HCT116 (cell line): ENCODE results near the gene GRHL1. TPM values are rescaled to one million over a fixed set of nuclear protein-coding genes. Genes with fewer than 3 reads are reported as not detected.

Experiments
- ATAC-seq: fragments of 200-7000 bp; cut with Tn5 transposase; 2 replicates; pipeline ENCODE4 v1.9.1; 2020; ENCODE audit warnings: mild to moderate bottlenecking, moderate library complexity
- BruUV-seq: library from RNA; stranded (reverse); fragments of 400-500 nt; replicated peaks from 2 replicates; lab custom pipeline; 2021; lab: Mats Ljungman, UMichigan
- CTCF ChIA-PET: fragments of 300-600 bp; sonication (Branson Sonifier 250); formaldehyde crosslinking; loops from one replicate; lab custom pipeline; 2021; ENCODE audit warnings: antibody characterized with exemption; lab: Charles Lee
- POLR2A ChIA-PET: fragments of 300-600, 350-600 bp; sonication (Branson Sonifier 250); formaldehyde crosslinking; loops from one replicate; lab custom pipeline; 2021; ENCODE audit warnings: antibody characterized with exemption; lab: Charles Lee
- RAD21 ChIA-PET, 2 experiments: fragments of 300-600 bp; sonication (Branson Sonifier 250); formaldehyde crosslinking; loops; one replicate each; lab custom pipeline; 2023; ENCODE audit warnings: low total read pairs in 2 of 2; ENCODE audit not compliant: uncharacterized antibody in 2 of 2, unreplicated experiment in 2 of 2, low non-redundant PET in 1 of 2; lab: Charles Lee
- DNase-seq: peaks from one replicate; pipeline ENCODE4 v3.0.0-alpha.2; 2010; ENCODE audit warnings: low read depth, low spot score
- H2AFZ ChIP-seq: fragments of 200-600 bp; shearing (Covaris generic), sonication (generic); 2 replicates; pipeline ENCODE4 v1.6.1; 2017; ENCODE audit warnings: low read depth, mixed run types, mixed read lengths, antibody characterized with exemption, low read length; ENCODE audit not compliant: poor library complexity, severe bottlenecking
- H3K27ac ChIP-seq: 2 replicates; pipeline ENCODE4 v1.5.1; 2012; ENCODE audit warnings: low read depth, low read length
- H3K27me3 ChIP-seq: fragments of 200-600 bp; sonication (generic); 2 replicates; pipeline ENCODE4 v1.6.1; 2016; ENCODE audit warnings: mixed run types, low read length, mixed read lengths; ENCODE audit not compliant: insufficient read depth
- H3K36me3 ChIP-seq, 2 experiments: fragments of 200-500 bp in 1 of 2; fragments of 200-600 bp in 1 of 2; sonication (Bioruptor generic) in 1 of 2; sonication (generic) in 1 of 2; 2 replicates each; pipeline versions ENCODE4 v1.5.1 to v1.6.1; 2014 to 2016; ENCODE audit warnings: low read length in 2 of 2, inconsistent platforms in 1 of 2, mixed read lengths in 1 of 2, mixed run types in 1 of 2; ENCODE audit not compliant: insufficient read depth in 2 of 2, control insufficient read depth in 1 of 2
- H3K4me1 ChIP-seq, 2 experiments: fragments of 200-600 bp in 1 of 2; sonication (generic) in 1 of 2; 2 replicates each; pipeline versions ENCODE4 v1.5.1 to v1.6.1; 2012 to 2017; ENCODE audit warnings: low read length in 2 of 2, inconsistent platforms in 1 of 2, mild to moderate bottlenecking in 1 of 2, mixed read lengths in 1 of 2, mixed run types in 1 of 2, moderate library complexity in 1 of 2; ENCODE audit not compliant: insufficient read depth in 2 of 2, control insufficient read depth in 1 of 2
- H3K4me2 ChIP-seq: fragments of 200-600 bp; sonication (generic); 2 replicates; pipeline ENCODE4 v1.6.1; 2017; ENCODE audit warnings: mixed run types, low read length, mixed read lengths
- H3K4me3 ChIP-seq, 2 experiments: fragments of 200-600 bp in 1 of 2; sonication (generic) in 1 of 2; replicated peaks in 1 of 2; 2 replicates each; pipeline ENCODE4 v1.5.1; 2011 to 2016; ENCODE audit warnings: low read length in 2 of 2, control low read depth in 1 of 2, low read depth in 1 of 2, mild to moderate bottlenecking in 1 of 2, mixed read lengths in 1 of 2, mixed run types in 1 of 2
- H3K79me2 ChIP-seq: fragments of 200-600 bp; sonication (generic); 2 replicates; pipeline ENCODE4 v1.6.1; 2017; ENCODE audit warnings: mild to moderate bottlenecking, mixed run types, low read length, moderate library complexity, mixed read lengths; ENCODE audit not compliant: insufficient read depth
- H3K9ac ChIP-seq: fragments of 200-600 bp; sonication (generic); 2 replicates; pipeline ENCODE4 v1.6.1; 2016; ENCODE audit warnings: low read length, mixed read lengths
- H3K9me2 ChIP-seq: fragments of 200-600 bp; sonication (generic), shearing (Covaris generic); 2 replicates; pipeline ENCODE4 v1.6.1; 2017; ENCODE audit warnings: mixed run types, mild to moderate bottlenecking, moderate library complexity; ENCODE audit not compliant: insufficient read depth
- H3K9me3 ChIP-seq, 2 experiments: fragments of 200-500 bp in 1 of 2; fragments of 200-600 bp in 1 of 2; sonication (Bioruptor generic) in 1 of 2; sonication (generic) in 1 of 2; 2 replicates each; pipeline ENCODE4 v1.6.1; 2014 to 2017; ENCODE audit warnings: low read length in 2 of 2, mixed read lengths in 2 of 2, inconsistent platforms in 1 of 2, low read depth in 1 of 2, mild to moderate bottlenecking in 1 of 2, mixed run types in 1 of 2, moderate library complexity in 1 of 2; ENCODE audit not compliant: control insufficient read depth in 1 of 2, insufficient read depth in 1 of 2
- H4K20me1 ChIP-seq: fragments of 200-600 bp; sonication (generic), shearing (Covaris generic); 2 replicates; pipeline ENCODE4 v1.6.1; 2017; ENCODE audit warnings: mixed run types, mild to moderate bottlenecking, moderate library complexity; ENCODE audit not compliant: insufficient read depth
- CBX3 ChIP-seq: IDR thresholded peaks from 2 replicates; pipeline ENCODE4 v1.6.1; 2012; ENCODE audit warnings: low read depth
- EGR1 ChIP-seq: IDR thresholded peaks from 2 replicates; pipeline ENCODE4 v1.6.1; 2012; ENCODE audit warnings: low read depth
- ELF1 ChIP-seq: IDR thresholded peaks from 2 replicates; pipeline ENCODE4 v1.6.1; 2012; ENCODE audit warnings: low read depth, borderline replicate concordance
- EZH2 ChIP-seq: fragments of 200-600 bp; sonication (generic); IDR thresholded peaks from 2 replicates; pipeline ENCODE4 v1.6.1; 2017; ENCODE audit warnings: antibody characterized with exemption, mixed run types
- EZH2phosphoT487 ChIP-seq: fragments of 200-600 bp; IDR thresholded peaks from 2 replicates; pipeline ENCODE4 v1.6.1; 2018; ENCODE audit warnings: antibody characterized with exemption, borderline replicate concordance
- POLR2A ChIP-seq: IDR thresholded peaks from 2 replicates; pipeline ENCODE4 v1.7.0; 2011; ENCODE audit warnings: borderline replicate concordance; ENCODE audit not compliant: insufficient read depth, insufficient read length; ENCODE audit errors: extremely low read depth
- POLR2AphosphoS5 ChIP-seq: IDR thresholded peaks from 2 replicates; pipeline ENCODE4 v1.6.1; 2011; ENCODE audit warnings: mild to moderate bottlenecking, low read depth, low read length, moderate library complexity
- RAD21 ChIP-seq: IDR thresholded peaks from 2 replicates; pipeline ENCODE4 v1.6.1; 2012; ENCODE audit warnings: low read depth, mild to moderate bottlenecking
- SIN3A ChIP-seq: IDR thresholded peaks from 2 replicates; pipeline ENCODE4 v1.6.1; 2012; ENCODE audit warnings: low read depth
- SP1 ChIP-seq: IDR thresholded peaks from 2 replicates; pipeline ENCODE4 v1.6.1; 2012; ENCODE audit warnings: low read depth
- SRF ChIP-seq: IDR thresholded peaks from 2 replicates; pipeline ENCODE4 v1.6.1; 2012; ENCODE audit warnings: low read depth
- TCF7L2 ChIP-seq: IDR thresholded peaks from 2 replicates; pipeline ENCODE4 v1.7.0; 2011; ENCODE audit warnings: borderline replicate concordance, inconsistent platforms; ENCODE audit not compliant: insufficient read depth, insufficient read length; ENCODE audit errors: extremely low read depth
- YY1 ChIP-seq: IDR thresholded peaks from 2 replicates; pipeline ENCODE4 v1.6.1; 2011; ENCODE audit warnings: low read length, low read depth, moderate library complexity, mild to moderate bottlenecking; ENCODE audit not compliant: insufficient replicate concordance; ENCODE audit errors: extremely low read depth
- intact Hi-C: fragments of 100-400 bp; cut with micrococcal nuclease; formaldehyde crosslinking; loops from 2 replicates; pipeline ENCODE4 v1.10.0; 2022
- total RNA-seq: library from RNA; stranded (reverse); gene quantifications from one replicate; pipeline ENCODE4 v1.2.1, GENCODE V29; 2021; ENCODE audit not compliant: unreplicated experiment
- TF ChIP-seq, protein P1 (sequence below): IDR thresholded peaks from 2 replicates; pipeline ENCODE4 v1.6.1; 2012
- TF ChIP-seq, protein P2 (sequence below): IDR thresholded peaks from 2 replicates; pipeline ENCODE4 v1.6.1; 2012
- TF ChIP-seq, protein P3 (sequence below), 3 experiments: fragments of 200-600 bp in 1 of 3; sonication (generic) in 1 of 3; IDR thresholded peaks in 2 of 3; conservative IDR thresholded peaks in 1 of 3; 2 replicates each; pipeline ENCODE4 v1.5.1; 2012 to 2017; ENCODE audit warnings: low read depth in 2 of 3, low read length in 2 of 3, antibody characterized with exemption in 1 of 3, borderline replicate concordance in 1 of 3, control low read depth in 1 of 3, mild to moderate bottlenecking in 1 of 3, mixed read lengths in 1 of 3, mixed run types in 1 of 3, moderate library complexity in 1 of 3; ENCODE audit not compliant: insufficient read depth in 1 of 3
- TF ChIP-seq, protein P4 (sequence below): IDR thresholded peaks from 2 replicates; pipeline ENCODE4 v1.6.1; 2011; ENCODE audit warnings: mild to moderate bottlenecking, low read length, moderate library complexity; ENCODE audit not compliant: insufficient replicate concordance; ENCODE audit errors: extremely low read depth

The GRHL1 gene
- total RNA-seq, 1 experiment from 2014 or later: 8.5 TPM

DNA sequence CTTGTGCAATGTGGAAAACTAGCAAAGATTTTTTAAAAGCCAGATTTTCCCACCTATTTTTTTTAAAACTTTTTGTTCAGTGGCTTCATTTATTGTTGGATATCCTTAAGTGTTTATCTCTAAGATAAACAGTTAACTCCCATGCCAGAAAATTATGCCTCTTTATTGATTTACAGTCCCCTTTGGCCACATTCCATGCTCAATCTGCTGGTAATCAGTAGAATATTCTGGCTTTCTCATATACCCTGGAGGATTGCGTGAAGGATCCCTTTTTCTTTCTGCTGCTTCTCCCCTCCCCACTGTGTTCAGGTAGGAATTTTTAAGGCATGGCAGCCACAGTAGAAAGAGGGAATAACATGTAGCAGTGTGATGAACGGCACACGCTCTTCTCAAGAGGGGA is 2.6 kb downstream of the GRHL1 start:
- ATAC-seq: no peak
- BruUV-seq: no TSS peak
- RAD21 ChIA-PET: no interaction called here
- H3K4me2 ChIP-seq: no peak overlapping the region
- CTCF ChIA-PET: no interaction called here
- intact Hi-C loops: no loop called here
- no peaks in the 10 kb centered on the region for H3K36me3 ChIP-seq
- H3K79me2 ChIP-seq: no peaks in the 10 kb centered on the region
- no peaks in the 10 kb centered on the region for H4K20me1 ChIP-seq
- TF ChIP-seq ELF1 (no peak), EZH2 (no peak), SRF (no peak), YY1 (no peak), SIN3A (no peak), CBX3 (no peak), POLR2AphosphoS5 (no peak), EGR1 (no peak), TCF7L2 (no peak), POLR2A (no peak), EZH2phosphoT487 (no peak), SP1 (no peak), RAD21 (no peak)
- TF ChIP-seq, protein P1, sequence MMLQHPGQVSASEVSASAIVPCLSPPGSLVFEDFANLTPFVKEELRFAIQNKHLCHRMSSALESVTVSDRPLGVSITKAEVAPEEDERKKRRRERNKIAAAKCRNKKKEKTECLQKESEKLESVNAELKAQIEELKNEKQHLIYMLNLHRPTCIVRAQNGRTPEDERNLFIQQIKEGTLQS: no peak
- TF ChIP-seq, protein P2, sequence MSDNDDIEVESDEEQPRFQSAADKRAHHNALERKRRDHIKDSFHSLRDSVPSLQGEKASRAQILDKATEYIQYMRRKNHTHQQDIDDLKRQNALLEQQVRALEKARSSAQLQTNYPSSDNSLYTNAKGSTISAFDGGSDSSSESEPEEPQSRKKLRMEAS: no peak
- TF ChIP-seq, protein P3, sequence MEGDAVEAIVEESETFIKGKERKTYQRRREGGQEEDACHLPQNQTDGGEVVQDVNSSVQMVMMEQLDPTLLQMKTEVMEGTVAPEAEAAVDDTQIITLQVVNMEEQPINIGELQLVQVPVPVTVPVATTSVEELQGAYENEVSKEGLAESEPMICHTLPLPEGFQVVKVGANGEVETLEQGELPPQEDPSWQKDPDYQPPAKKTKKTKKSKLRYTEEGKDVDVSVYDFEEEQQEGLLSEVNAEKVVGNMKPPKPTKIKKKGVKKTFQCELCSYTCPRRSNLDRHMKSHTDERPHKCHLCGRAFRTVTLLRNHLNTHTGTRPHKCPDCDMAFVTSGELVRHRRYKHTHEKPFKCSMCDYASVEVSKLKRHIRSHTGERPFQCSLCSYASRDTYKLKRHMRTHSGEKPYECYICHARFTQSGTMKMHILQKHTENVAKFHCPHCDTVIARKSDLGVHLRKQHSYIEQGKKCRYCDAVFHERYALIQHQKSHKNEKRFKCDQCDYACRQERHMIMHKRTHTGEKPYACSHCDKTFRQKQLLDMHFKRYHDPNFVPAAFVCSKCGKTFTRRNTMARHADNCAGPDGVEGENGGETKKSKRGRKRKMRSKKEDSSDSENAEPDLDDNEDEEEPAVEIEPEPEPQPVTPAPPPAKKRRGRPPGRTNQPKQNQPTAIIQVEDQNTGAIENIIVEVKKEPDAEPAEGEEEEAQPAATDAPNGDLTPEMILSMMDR (IDR thresholded peaks at IDR 0.05 in 2 of 3, conservative IDR thresholded peaks at IDR 0.05 in 1 of 3; ENCODE audit: borderline replicate concordance in 1 of 3, insufficient read depth in 1 of 3, low read depth in 2 of 3, low read length in 2 of 3): no peak
- TF ChIP-seq, protein P4, sequence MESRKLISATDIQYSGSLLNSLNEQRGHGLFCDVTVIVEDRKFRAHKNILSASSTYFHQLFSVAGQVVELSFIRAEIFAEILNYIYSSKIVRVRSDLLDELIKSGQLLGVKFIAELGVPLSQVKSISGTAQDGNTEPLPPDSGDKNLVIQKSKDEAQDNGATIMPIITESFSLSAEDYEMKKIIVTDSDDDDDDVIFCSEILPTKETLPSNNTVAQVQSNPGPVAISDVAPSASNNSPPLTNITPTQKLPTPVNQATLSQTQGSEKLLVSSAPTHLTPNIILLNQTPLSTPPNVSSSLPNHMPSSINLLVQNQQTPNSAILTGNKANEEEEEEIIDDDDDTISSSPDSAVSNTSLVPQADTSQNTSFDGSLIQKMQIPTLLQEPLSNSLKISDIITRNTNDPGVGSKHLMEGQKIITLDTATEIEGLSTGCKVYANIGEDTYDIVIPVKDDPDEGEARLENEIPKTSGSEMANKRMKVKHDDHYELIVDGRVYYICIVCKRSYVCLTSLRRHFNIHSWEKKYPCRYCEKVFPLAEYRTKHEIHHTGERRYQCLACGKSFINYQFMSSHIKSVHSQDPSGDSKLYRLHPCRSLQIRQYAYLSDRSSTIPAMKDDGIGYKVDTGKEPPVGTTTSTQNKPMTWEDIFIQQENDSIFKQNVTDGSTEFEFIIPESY: no peak
- TF ChIP-seq, all 23 proteins: peak for 0
- Histone ChIP-seq H3K9me2 (no peaks in the 10 kb centered on the region), H3K9ac (no peak overlapping the region), H2AFZ (no peak overlapping the region), H3K27me3 (no peaks in the 10 kb centered on the region), H3K4me1 (peaks cover 8 to 24% of the 10 kb centered on the region in 2 experiments), H3K4me3 (no peak overlapping the region), H3K27ac (no peak overlapping the region), H3K9me3 (no peaks in the 10 kb centered on the region)
- DNase-seq: no peak
- POLR2A ChIA-PET: no interaction called here
